HL-60/S4 (cell line): ENCODE results near the gene KANK4.

Source experiments
- in situ Hi-C: fragments of 300-500 bp; cut with MboI; formaldehyde crosslinking; loops from 2 replicates; pipeline ENCODE4 v1.14.3; 2022; ENCODE audit warnings: low sequenced_read_pairs

Gene KANK4

DNA sequence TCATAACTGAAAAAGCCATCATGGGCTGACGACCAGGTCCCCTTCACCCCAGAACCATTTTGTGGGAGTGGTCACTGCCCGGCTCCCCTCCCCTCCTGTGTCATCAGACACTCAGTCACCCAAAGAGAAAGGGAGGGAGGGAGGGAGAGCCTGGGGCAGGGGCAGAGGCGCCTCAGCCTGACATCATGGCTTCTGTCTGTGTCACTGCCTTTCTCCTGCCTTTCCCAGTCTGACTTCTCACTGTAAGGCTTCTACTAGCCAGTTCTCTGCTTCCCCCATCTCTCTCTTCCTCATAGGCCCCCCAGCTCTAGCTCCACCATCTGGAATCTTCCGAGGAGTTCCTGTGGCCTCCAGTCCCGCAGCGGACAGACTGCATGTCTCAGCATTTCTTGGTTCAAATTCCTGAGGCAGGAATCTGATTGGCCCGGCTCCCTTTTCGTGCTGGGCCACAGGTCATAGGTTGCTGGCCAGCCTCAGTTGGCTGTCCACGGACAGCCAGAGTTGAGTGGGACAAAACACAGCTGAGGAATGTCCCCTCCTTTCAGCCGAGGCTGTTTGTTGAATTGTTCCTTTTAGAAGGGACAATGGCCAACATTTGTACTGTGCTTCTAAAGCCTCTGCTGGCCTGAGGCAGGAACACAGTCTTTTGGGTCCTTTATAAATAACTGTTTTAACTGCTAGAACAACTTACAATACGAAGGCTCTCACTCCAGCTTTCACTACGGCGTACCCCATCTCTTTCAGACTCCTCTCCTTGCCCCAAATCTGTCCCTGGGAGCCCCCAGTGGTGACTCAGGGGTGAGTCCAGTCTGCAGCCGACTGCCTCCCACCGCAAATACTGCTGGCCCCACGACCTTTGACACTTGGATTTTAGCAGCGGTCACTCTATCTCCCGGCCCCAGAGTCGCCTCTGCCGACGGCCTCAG is 18.7 kb upstream of the KANK4 start:
- in situ Hi-C loops, result no loop called here

GRCh38 chr1:62336995-62337705 is 17.9 kb upstream of the KANK4 start:
- in situ Hi-C loops, result no loop called here

DNA sequence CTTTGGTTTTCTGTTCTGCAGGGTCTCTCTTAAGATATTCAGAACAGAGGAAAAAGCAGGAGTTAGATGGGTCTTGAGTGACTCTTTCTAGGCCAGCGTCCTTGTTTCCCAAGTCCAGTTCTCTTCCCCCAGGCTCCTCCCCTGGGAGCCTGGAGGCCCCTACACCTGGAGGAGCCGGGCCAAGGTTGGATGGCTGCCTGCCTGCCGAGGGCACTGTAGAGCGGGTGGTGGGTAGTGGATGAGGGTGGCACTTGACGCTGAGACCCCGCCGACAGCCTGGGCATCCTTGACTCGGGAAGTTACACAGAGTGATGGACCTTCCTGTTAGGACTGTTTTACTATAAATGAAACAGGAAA is 17.4 kb upstream of the KANK4 start:
- in situ Hi-C loops, result no loop called here

GRCh38 chr1:62335656-62336055 is 16.4 kb upstream of the KANK4 start:
- in situ Hi-C loops, result no loop called here

DNA sequence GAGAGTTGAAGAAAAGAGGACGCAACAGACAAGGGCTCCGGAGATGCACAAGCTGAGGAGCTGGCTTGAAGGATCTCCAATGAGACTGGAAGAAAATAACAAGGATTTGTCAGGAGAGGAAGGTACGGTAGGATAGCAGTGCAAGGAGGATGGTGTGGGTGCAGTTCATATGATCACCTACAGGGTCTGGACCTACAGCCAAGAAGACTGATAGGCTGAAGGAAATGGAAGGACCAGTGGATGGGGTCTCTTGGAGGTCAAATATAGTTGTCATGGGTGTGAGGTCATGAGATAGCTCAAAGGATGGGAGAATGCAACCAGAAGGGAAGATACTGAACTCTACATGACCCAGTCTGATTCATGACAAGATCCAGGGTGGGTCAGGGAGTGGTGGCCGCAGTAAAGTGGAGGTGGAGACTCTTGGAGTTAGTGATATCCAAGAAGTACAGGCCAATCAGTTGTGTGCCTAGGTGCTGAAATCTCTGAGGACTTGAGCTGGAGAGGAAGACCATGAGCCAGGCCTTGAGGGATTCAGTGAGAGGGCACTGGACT is 15.3 kb upstream of the KANK4 start:
- in situ Hi-C loops, result no loop called here

- in situ Hi-C loops, result no loop called here
These were observed 14.2 kb upstream of the KANK4 start for GRCh38 chr1:62333441-62333840.

DNA sequence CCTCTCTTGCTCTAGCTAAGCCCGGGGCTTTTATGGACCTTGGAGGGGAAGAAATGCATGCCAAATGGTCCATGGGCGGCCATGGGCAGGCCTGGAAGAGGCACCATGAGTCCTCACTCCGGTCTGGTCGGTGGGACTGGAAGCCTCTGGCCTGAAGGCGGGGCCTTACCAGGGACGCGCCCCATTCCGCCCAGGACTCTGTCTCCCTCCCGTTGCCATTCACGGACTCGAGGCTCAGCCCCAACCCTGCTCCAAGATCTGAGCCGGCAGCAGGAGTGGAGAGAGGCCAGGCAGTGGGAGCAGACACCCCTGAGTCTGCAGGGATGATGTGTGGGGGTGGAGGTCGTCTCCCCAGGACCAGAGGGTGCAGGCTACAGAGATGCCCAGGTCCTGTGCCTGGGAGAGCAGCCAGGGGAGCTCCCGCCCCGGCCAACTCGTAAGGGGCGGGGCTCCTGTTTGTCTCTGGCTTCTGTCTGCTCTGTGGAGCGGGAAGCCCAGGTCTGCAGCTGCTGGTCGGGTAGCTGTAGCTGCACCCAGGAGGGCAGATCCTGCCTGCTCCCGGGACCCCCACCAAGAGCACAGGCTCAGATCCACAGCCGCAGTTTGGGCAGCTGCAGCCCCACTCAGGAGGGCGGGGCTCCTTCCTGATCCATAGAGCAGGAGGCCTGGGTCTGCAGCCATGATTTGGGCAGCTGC is 8.3 kb upstream of the KANK4 start:
- in situ Hi-C loops, result no loop called here

DNA sequence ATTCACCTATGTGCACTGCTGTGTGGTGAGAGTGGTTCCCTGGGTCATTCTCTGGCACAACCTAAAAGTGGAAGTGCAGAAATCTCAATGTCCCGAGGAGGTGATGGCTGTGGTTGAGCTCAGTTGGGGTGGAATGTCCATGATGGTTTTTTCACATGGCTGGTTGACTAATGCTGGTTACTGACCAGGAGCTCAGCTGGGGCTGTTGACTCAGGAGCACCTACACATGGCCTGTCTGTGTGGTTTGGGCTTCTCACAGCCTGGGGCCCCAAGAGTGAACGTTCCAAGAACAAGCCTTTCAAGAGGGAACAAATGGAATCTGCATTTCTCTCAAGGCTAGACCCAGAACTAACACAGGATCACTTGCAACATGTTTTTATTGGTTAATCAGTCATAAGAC is 6.4 kb upstream of the KANK4 start:
- in situ Hi-C loops, result no loop called here

- in situ Hi-C loops, result no loop called here
These were observed 5.8 kb upstream of the KANK4 start for GRCh38 chr1:62325081-62325480.

DNA sequence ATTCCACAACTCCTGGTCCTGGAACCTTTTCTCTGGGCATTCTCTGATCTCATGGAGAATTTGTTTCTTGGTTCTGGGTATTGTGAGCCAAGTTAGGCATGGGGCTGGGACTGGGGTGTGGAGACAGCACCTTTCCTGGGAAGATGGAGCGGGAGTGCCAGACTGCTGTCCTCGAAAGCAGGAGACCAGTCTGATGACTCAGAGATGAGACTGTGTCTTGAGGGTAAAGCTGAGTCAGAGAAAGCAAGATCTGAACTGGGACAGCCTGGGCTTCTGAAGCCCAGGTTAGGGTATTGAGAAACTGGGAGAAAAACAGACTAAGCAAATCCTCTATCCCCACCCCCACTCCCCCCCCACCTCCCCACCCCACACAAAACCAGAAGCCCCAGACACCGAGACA is 2.2 kb upstream of the KANK4 start:
- in situ Hi-C loops, result no loop called here

- in situ Hi-C loops, result no loop called here
These were observed 896 bp downstream of the KANK4 start for GRCh38 chr1:62318320-62318755.

DNA sequence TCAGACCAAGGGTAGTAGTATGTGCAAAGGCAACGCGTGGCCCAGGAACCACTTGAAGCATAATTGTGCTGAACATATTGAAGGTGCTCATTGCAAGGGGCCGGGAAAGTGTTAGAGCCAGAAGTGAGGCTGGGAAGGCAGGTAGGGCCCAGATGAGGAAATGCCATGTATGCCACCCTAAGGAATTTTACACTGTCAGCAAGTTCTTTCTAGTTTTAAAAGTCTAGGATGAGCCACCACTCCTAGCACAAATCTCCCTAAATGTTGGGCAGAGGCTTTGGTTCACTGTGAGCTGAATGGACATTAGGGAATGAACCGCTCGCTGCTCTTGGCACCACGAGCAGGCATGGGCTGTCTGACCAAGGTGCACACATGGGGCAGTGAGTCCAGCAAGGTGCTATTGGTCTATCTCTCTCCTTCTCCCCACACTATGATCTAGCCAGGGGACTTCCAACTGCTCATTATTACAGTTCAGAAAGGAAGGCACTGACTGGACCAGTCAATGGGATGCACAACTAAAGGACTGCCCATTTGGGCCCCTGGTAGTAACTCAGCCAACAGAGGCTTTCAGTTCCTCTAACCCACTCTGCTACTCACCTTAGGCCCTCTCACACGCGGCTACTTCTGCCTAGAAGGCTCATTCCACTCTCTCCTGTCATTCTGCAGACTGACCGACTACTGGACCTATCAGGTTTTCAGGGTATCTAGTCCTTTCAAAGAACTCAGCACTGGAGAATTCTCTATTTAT is 2.0 kb downstream of the KANK4 start:
- in situ Hi-C loops, result no loop called here

GRCh38 chr1:62316135-62316534 is 3.1 kb downstream of the KANK4 start:
- in situ Hi-C loops, result no loop called here

- in situ Hi-C loops, result no loop called here
These were observed 3.8 kb downstream of the KANK4 start for GRCh38 chr1:62315387-62315786.

GRCh38 chr1:62314454-62315350 is 4.5 kb downstream of the KANK4 start:
- in situ Hi-C loops, result no loop called here

DNA sequence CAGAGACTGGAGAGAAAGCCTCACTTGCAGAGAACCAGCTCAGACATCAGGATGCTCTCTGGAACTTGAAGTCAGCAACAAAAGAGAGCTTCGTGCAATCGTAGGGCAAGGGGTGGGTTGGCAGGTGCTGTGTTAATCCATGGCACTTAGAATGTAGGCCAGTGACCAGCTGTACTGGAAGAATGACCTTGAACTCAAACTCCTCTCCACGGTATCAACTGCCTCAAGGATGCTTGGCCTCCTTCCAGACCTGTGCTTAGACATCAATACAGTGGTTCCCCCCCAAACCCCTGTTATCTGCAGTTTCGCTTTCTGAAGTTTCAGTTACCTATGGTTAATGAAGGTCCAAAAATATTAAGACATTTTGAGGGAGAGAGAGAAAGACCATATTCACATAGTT is 6.5 kb downstream of the KANK4 start:
- in situ Hi-C loops, result no loop called here

- in situ Hi-C loops, result no loop called here
These were observed 7.7 kb downstream of the KANK4 start for GRCh38 chr1:62311473-62311943.

DNA sequence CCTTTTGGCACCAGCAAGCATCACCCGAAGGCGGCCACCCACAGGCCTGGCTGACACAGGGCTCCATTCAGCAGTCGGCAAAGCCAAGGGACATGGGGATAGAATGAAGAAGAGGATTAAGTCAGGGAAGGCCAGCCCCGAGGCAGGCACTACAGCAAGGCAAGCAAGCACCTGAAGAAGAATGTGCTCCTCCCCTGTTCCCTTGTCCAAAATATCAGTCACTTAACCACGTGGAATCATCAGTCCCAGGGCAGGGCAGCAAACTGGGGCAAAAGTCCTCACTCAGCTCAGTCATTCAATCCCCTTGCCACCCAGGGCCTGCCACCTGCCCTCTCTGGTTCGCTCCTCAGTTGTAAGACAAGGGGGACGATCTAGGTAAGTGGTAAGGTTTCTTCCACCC is 9.3 kb downstream of the KANK4 start:
- in situ Hi-C loops, result no loop called here

DNA sequence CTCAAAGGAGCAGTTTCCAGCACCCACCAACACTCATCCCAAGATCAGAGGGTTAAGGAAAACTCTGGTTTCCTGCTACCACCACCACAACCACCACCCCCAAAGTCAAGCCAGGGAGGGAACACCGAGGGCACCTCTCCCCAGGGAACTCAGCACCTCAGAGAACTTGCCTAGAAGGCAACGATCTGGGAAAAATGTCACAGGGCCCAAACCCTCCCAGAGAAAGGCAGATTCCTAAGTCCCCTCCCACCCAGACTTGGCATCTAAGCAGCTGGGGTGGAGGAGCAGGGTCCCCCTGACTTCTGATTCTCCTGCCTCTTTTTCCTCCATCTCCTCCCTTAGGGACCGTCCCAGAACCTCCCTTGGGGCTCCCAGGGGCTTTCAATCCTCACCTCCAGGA is 10.6 kb downstream of the KANK4 start:
- in situ Hi-C loops, result no loop called here
